ENCODE measurements around the gene CGN.

CGN gene

GRCh38 chr1:151547119-151547899 is 36.1 kb downstream of the CGN start (continued):
- TF ChIP-seq, protein P1, sequence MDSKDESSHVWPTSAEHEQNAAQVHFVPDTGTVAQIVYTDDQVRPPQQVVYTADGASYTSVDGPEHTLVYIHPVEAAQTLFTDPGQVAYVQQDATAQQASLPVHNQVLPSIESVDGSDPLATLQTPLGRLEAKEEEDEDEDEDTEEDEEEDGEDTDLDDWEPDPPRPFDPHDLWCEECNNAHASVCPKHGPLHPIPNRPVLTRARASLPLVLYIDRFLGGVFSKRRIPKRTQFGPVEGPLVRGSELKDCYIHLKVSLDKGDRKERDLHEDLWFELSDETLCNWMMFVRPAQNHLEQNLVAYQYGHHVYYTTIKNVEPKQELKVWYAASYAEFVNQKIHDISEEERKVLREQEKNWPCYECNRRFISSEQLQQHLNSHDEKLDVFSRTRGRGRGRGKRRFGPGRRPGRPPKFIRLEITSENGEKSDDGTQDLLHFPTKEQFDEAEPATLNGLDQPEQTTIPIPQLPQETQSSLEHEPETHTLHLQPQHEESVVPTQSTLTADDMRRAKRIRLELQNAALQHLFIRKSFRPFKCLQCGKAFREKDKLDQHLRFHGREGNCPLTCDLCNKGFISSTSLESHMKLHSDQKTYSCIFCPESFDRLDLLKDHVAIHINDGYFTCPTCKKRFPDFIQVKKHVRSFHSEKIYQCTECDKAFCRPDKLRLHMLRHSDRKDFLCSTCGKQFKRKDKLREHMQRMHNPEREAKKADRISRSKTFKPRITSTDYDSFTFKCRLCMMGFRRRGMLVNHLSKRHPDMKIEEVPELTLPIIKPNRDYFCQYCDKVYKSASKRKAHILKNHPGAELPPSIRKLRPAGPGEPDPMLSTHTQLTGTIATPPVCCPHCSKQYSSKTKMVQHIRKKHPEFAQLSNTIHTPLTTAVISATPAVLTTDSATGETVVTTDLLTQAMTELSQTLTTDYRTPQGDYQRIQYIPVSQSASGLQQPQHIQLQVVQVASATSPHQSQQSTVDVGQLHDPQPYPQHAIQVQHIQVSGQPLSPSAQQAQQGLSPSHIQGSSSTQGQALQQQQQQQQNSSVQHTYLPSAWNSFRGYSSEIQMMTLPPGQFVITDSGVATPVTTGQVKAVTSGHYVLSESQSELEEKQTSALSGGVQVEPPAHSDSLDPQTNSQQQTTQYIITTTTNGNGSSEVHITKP (tag by site-specific recombination; IDR thresholded peaks at IDR 0.05) = peak; percentile 77
- TF ChIP-seq, protein P2, sequence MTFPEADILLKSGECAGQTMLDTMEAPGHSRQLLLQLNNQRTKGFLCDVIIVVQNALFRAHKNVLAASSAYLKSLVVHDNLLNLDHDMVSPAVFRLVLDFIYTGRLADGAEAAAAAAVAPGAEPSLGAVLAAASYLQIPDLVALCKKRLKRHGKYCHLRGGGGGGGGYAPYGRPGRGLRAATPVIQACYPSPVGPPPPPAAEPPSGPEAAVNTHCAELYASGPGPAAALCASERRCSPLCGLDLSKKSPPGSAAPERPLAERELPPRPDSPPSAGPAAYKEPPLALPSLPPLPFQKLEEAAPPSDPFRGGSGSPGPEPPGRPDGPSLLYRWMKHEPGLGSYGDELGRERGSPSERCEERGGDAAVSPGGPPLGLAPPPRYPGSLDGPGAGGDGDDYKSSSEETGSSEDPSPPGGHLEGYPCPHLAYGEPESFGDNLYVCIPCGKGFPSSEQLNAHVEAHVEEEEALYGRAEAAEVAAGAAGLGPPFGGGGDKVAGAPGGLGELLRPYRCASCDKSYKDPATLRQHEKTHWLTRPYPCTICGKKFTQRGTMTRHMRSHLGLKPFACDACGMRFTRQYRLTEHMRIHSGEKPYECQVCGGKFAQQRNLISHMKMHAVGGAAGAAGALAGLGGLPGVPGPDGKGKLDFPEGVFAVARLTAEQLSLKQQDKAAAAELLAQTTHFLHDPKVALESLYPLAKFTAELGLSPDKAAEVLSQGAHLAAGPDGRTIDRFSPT (tag by site-specific recombination; IDR thresholded peaks at IDR 0.05) = no peak
- TF ChIP-seq ZXDB (tag by site-specific recombination; IDR thresholded peaks at IDR 0.05) (peak; percentile 72), KLF9 (tag by site-specific recombination; IDR thresholded peaks at IDR 0.05; ENCODE audit: low read depth) (peak; percentile 96), ZBTB17 (tag by site-specific recombination; IDR thresholded peaks at IDR 0.05) (peak; percentile 66), CTCF (tag by site-specific recombination; IDR thresholded peaks at IDR 0.05) (no peak), ZNF76 (tag by site-specific recombination; IDR thresholded peaks at IDR 0.05; ENCODE audit: borderline replicate concordance, low read depth) (peak; percentile 45; the same call in 1 of the 2 replicates), ZNF184 (tag by site-specific recombination; IDR thresholded peaks at IDR 0.05) (peak; percentile 61; the same call in 1 of the 2 replicates), ZNF792 (tag by site-specific recombination; IDR thresholded peaks at IDR 0.05) (no peak), SP3 (tag by site-specific recombination; IDR thresholded peaks at IDR 0.05) (peak; percentile 69), ZNF629 (tag by site-specific recombination; IDR thresholded peaks at IDR 0.05) (peak; percentile 90), ZNF391 (tag by site-specific recombination; IDR thresholded peaks at IDR 0.05; ENCODE audit: borderline replicate concordance, low read depth) (peak; percentile 47; the same call in 1 of the 2 replicates), GLIS1 (tag by site-specific recombination; IDR thresholded peaks at IDR 0.05) (peak; percentile 79), ZNF394 (tag by site-specific recombination; IDR thresholded peaks at IDR 0.05; ENCODE audit: borderline replicate concordance) (0 out of 2 replicates have a peak, but pooled peaks have one; percentile 23), ZNF146 (tag by site-specific recombination; IDR thresholded peaks at IDR 0.05) (no peak), ZNF654 (tag by site-specific recombination; IDR thresholded peaks at IDR 0.05; ENCODE audit: low read depth) (no peak)
- TF ChIP-seq, protein P3, sequence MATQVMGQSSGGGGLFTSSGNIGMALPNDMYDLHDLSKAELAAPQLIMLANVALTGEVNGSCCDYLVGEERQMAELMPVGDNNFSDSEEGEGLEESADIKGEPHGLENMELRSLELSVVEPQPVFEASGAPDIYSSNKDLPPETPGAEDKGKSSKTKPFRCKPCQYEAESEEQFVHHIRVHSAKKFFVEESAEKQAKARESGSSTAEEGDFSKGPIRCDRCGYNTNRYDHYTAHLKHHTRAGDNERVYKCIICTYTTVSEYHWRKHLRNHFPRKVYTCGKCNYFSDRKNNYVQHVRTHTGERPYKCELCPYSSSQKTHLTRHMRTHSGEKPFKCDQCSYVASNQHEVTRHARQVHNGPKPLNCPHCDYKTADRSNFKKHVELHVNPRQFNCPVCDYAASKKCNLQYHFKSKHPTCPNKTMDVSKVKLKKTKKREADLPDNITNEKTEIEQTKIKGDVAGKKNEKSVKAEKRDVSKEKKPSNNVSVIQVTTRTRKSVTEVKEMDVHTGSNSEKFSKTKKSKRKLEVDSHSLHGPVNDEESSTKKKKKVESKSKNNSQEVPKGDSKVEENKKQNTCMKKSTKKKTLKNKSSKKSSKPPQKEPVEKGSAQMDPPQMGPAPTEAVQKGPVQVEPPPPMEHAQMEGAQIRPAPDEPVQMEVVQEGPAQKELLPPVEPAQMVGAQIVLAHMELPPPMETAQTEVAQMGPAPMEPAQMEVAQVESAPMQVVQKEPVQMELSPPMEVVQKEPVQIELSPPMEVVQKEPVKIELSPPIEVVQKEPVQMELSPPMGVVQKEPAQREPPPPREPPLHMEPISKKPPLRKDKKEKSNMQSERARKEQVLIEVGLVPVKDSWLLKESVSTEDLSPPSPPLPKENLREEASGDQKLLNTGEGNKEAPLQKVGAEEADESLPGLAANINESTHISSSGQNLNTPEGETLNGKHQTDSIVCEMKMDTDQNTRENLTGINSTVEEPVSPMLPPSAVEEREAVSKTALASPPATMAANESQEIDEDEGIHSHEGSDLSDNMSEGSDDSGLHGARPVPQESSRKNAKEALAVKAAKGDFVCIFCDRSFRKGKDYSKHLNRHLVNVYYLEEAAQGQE (tag by site-specific recombination; IDR thresholded peaks at IDR 0.05) = no peak
- TF ChIP-seq, protein P4, sequence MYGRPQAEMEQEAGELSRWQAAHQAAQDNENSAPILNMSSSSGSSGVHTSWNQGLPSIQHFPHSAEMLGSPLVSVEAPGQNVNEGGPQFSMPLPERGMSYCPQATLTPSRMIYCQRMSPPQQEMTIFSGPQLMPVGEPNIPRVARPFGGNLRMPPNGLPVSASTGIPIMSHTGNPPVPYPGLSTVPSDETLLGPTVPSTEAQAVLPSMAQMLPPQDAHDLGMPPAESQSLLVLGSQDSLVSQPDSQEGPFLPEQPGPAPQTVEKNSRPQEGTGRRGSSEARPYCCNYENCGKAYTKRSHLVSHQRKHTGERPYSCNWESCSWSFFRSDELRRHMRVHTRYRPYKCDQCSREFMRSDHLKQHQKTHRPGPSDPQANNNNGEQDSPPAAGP (tag by site-specific recombination; IDR thresholded peaks at IDR 0.05) = peak; percentile 70
- TF ChIP-seq, protein P5, sequence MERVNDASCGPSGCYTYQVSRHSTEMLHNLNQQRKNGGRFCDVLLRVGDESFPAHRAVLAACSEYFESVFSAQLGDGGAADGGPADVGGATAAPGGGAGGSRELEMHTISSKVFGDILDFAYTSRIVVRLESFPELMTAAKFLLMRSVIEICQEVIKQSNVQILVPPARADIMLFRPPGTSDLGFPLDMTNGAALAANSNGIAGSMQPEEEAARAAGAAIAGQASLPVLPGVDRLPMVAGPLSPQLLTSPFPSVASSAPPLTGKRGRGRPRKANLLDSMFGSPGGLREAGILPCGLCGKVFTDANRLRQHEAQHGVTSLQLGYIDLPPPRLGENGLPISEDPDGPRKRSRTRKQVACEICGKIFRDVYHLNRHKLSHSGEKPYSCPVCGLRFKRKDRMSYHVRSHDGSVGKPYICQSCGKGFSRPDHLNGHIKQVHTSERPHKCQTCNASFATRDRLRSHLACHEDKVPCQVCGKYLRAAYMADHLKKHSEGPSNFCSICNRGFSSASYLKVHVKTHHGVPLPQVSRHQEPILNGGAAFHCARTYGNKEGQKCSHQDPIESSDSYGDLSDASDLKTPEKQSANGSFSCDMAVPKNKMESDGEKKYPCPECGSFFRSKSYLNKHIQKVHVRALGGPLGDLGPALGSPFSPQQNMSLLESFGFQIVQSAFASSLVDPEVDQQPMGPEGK (tag by site-specific recombination; IDR thresholded peaks at IDR 0.05) = peak; percentile 61

Data from HEK293 (cell line).